Mucosa of stomach (tissue), 1 donor: Measurements from ENCODE around the gene TSGA10.

Experiments used
- H3K27me3 ChIP-seq: one replicate; pipeline ENCODE4 v1.7.0; 2013; ENCODE audit warnings: mild to moderate bottlenecking, low read length; ENCODE audit not compliant: control insufficient read depth, insufficient read depth
- H3K36me3 ChIP-seq: one replicate; pipeline ENCODE4 v1.7.0; 2013; ENCODE audit warnings: low read length; ENCODE audit not compliant: control insufficient read depth, insufficient read depth
- H3K4me1 ChIP-seq: one replicate; pipeline ENCODE4 v1.7.0; 2013; ENCODE audit warnings: mild to moderate bottlenecking, low read length; ENCODE audit not compliant: control insufficient read depth, insufficient read depth
- H3K4me3 ChIP-seq: one replicate; pipeline ENCODE4 v1.7.0; 2013; ENCODE audit warnings: low read length
- H3K9ac ChIP-seq: one replicate; pipeline ENCODE4 v1.7.0; 2013; ENCODE audit warnings: mild to moderate bottlenecking, low read length, moderate library complexity
- H3K9me3 ChIP-seq: one replicate; pipeline ENCODE4 v1.7.0; 2013; ENCODE audit warnings: mild to moderate bottlenecking, low read length, moderate library complexity; ENCODE audit not compliant: control insufficient read depth
- donor health status: Pancreatic carcinoma.

TSGA10 gene

GRCh38 chr2:99181624-99182000 is 26.9 kb upstream of the TSGA10 start:
- Histone ChIP-seq H3K36me3 (no peaks in the 10 kb centered on the region), H3K9ac (peak overlapping the region; percentile 77), H3K4me3 (peak overlapping the region; percentile 87), H3K27me3 (no peaks in the 10 kb centered on the region), H3K9me3 (no peaks in the 10 kb centered on the region), H3K4me1 (peaks cover 13% of the 10 kb centered on the region)

GRCh38 chr2:99180755-99181623 is 26.2 kb upstream of the TSGA10 start, which contains the start of the genes MITD1 and MRPL30:
TSS of gene MITD1 (minus strand) at chr2:99181058. CDS start at chr2:99180981, 77 bp downstream.
TSS of gene MRPL30 (plus strand) at chr2:99181184. CDS start at chr2:99186204, 5,020 bp downstream.
- peak within 1 kb of the TSS; percentile 87 for H3K4me3 ChIP-seq
- H3K27me3 ChIP-seq: no peaks in the 10 kb centered on the region
- peak within 1 kb of the TSS; percentile 77 for H3K9ac ChIP-seq
- peaks cover 13% of the 10 kb centered on the region for H3K4me1 ChIP-seq
- no peaks in the 10 kb centered on the region for H3K9me3 ChIP-seq
- no peaks in the 10 kb centered on the region for H3K36me3 ChIP-seq

- Histone ChIP-seq H3K27me3 (no peaks in the 10 kb centered on the region), H3K9me3 (no peaks in the 10 kb centered on the region), H3K4me3 (no peak overlapping the region), H3K36me3 (no peaks in the 10 kb centered on the region), H3K4me1 (no peaks in the 10 kb centered on the region), H3K9ac (no peak overlapping the region)
Observed at GRCh38 chr2:99171377-99172140, 16.8 kb upstream of the TSGA10 start.

DNA sequence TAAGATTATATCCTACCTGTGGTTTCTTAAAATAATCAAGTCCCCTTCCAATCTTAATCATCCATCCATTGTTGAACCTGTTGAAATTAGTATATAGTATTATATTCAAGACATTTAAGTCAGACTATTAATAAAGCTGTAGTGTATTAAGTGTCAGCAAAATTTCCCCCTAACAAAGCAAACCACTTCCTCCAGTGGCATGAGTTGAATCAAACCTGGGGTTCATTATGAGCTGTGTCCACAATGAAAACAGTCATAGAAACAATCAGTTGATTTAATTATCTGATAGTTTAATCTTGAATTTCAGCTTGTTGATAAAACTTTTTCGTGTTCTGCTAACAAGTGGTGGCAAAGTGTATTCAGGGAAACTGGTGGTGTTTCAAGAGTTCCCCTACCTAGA is 14.8 kb upstream of the TSGA10 start:
- no peaks in the 10 kb centered on the region for H3K36me3 ChIP-seq
- H3K27me3 ChIP-seq: no peaks in the 10 kb centered on the region
- H3K4me3 ChIP-seq: no peak overlapping the region
- H3K9ac ChIP-seq: no peak overlapping the region
- H3K9me3 ChIP-seq: no peaks in the 10 kb centered on the region
- H3K4me1 ChIP-seq: no peaks in the 10 kb centered on the region

GRCh38 chr2:99166218-99166617 is 11.5 kb upstream of the TSGA10 start:
- Histone ChIP-seq H3K9me3 (no peaks in the 10 kb centered on the region), H3K36me3 (no peaks in the 10 kb centered on the region), H3K4me3 (no peak overlapping the region), H3K9ac (no peak overlapping the region), H3K4me1 (no peaks in the 10 kb centered on the region), H3K27me3 (no peaks in the 10 kb centered on the region)

GRCh38 chr2:99159594-99159993 is 4.9 kb upstream of the TSGA10 start:
- no peaks in the 10 kb centered on the region for H3K4me1 ChIP-seq
- no peaks in the 10 kb centered on the region for H3K9me3 ChIP-seq
- H3K9ac ChIP-seq: no peak overlapping the region
- H3K36me3 ChIP-seq: no peaks in the 10 kb centered on the region
- H3K27me3 ChIP-seq: no peaks in the 10 kb centered on the region
- no peak overlapping the region for H3K4me3 ChIP-seq

GRCh38 chr2:99158599-99158998 is 3.9 kb upstream of the TSGA10 start:
- Histone ChIP-seq H3K4me3 (no peak overlapping the region), H3K9ac (no peak overlapping the region), H3K27me3 (no peaks in the 10 kb centered on the region), H3K9me3 (no peaks in the 10 kb centered on the region), H3K4me1 (peaks cover 7% of the 10 kb centered on the region), H3K36me3 (no peaks in the 10 kb centered on the region)

GRCh38 chr2:99156891-99157290 is 2.1 kb upstream of the TSGA10 start:
- Histone ChIP-seq H3K4me3 (no peak overlapping the region), H3K9me3 (no peaks in the 10 kb centered on the region), H3K36me3 (no peaks in the 10 kb centered on the region), H3K4me1 (peaks cover 7% of the 10 kb centered on the region), H3K9ac (no peak overlapping the region), H3K27me3 (no peaks in the 10 kb centered on the region)

DNA sequence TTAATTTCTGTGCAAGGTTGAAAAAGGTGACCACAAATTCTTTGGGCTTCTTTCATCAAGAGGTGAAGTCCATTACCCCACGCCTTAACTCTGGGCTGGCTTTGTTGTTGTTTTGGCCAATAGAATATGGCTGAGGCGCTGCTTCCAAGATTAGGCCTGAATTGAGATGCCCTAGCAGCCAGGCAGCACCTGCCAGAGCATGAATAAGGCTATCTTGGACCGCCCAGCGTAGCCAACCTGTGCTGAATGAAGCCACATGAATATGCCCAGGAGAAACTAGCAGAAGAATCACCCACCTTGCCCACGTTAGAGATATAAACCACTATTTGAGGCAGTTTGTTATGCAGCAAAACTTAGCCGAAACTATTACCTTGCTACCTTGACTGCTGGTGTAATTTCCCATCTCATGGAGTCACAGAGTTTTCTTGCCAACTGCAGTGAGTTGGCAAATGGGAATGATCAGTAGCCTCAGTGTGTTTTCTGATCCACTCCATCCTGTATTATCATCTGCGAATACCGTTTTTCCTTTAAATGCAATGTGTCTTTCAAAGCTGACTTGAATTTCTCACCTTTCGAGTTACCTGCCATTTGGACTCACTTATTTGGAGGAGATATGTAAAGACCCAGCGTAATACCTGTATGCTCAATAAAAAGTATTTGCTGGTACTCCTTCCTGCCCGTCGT is 679 bp downstream of the TSGA10 start:
- Histone ChIP-seq H3K4me1 (peaks cover 7% of the 10 kb centered on the region), H3K9ac (peak overlapping the region; percentile 93), H3K27me3 (no peaks in the 10 kb centered on the region), H3K4me3 (peak overlapping the region; percentile 98), H3K9me3 (no peaks in the 10 kb centered on the region), H3K36me3 (no peaks in the 10 kb centered on the region)

GRCh38 chr2:99152199-99152895 is 2.4 kb downstream of the TSGA10 start:
- Histone ChIP-seq H3K9ac (no peak overlapping the region), H3K9me3 (no peaks in the 10 kb centered on the region), H3K27me3 (no peaks in the 10 kb centered on the region), H3K36me3 (no peaks in the 10 kb centered on the region), H3K4me3 (no peak overlapping the region), H3K4me1 (peaks cover 7% of the 10 kb centered on the region)

- peaks cover 7% of the 10 kb centered on the region for H3K4me1 ChIP-seq
- no peak overlapping the region for H3K9ac ChIP-seq
- H3K9me3 ChIP-seq: no peaks in the 10 kb centered on the region
- H3K27me3 ChIP-seq: no peaks in the 10 kb centered on the region
- H3K36me3 ChIP-seq: no peaks in the 10 kb centered on the region
- no peak overlapping the region for H3K4me3 ChIP-seq
Observed at GRCh38 chr2:99150706-99151105, 4.0 kb downstream of the TSGA10 start.
